ENCODE results near the gene GATA2. TPM values are rescaled to one million over a fixed set of nuclear protein-coding genes. Genes with fewer than 3 reads are reported as not detected.

Gene GATA2
- total RNA-seq, 4 donors from 2014 or later: 8.1 to 24.7 (median 15.9) TPM

DNA sequence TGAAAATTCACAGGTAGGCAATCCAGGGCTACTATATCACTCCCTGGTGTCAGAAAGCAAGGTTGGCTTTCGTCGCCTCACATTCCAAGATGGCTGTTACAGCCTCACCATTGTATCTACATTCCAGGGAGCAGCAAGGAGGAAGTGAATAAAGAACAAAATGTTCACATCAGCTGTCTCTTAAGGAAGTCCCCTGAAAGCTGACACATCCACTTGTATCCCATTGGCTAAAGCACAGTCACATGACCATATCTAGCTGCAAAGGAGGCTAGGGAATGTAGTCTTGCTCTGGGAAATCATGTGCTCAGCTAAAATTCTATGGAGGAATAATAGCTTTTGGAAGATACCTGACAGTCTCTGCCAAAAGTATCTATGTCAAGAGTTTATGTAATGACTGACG is 12.8 kb upstream of the GATA2 start:
- no peak for DNase-seq (ENCODE audit: low spot score in 2 of 2)
- H3K4me3 ChIP-seq: no peak overlapping the region
- no peak overlapping the region for H3K27ac ChIP-seq
- H3K36me3 ChIP-seq: no peaks in the 10 kb centered on the region
- WGBS, 2 donors: 93 to 97% methylated on average over 3 of the region's 3 CpGs
- H3K9me3 ChIP-seq: peaks cover 0 to 5% (median 0%) of the 10 kb centered on the region in 4 donors
- H3K4me1 ChIP-seq: no peaks in the 10 kb centered on the region
- no peak for TF ChIP-seq POLR2A (IDR thresholded peaks at IDR 0.05)
- TF ChIP-seq EP300 (IDR thresholded peaks at IDR 0.05): no peak
- TF ChIP-seq CTCF (IDR thresholded peaks at IDR 0.05): no peak
- peaks cover 0 to 70% of the 10 kb centered on the region in 2 donors for H3K27me3 ChIP-seq

GRCh38 chr3:128504963-128505730 is 12.1 kb upstream of the GATA2 start:
- TF ChIP-seq POLR2A (IDR thresholded peaks at IDR 0.05): no peak
- no peak for TF ChIP-seq EP300 (IDR thresholded peaks at IDR 0.05)
- TF ChIP-seq CTCF (IDR thresholded peaks at IDR 0.05): no peak
- Histone ChIP-seq H3K36me3 (no peaks in the 10 kb centered on the region), H3K4me3 (no peak overlapping the region), H3K9me3 (peaks cover 0 to 5% (median 0%) of the 10 kb centered on the region in 4 donors), H3K27me3 (peaks cover 0 to 74% of the 10 kb centered on the region in 2 donors), H3K4me1 (no peaks in the 10 kb centered on the region), H3K27ac (no peak overlapping the region)
- DNase-seq (ENCODE audit: low spot score in 2 of 2): no peak
- 92 to 93% methylated on average over 12 of the region's 12 CpGs for WGBS, 2 donors

- H3K9me3 ChIP-seq: peaks cover 0 to 5% (median 0%) of the 10 kb centered on the region in 4 donors
- H3K36me3 ChIP-seq: no peaks in the 10 kb centered on the region
- TF ChIP-seq POLR2A (IDR thresholded peaks at IDR 0.05): no peak
- no peak for TF ChIP-seq CTCF (IDR thresholded peaks at IDR 0.05)
- no peak for TF ChIP-seq EP300 (IDR thresholded peaks at IDR 0.05)
- no peak overlapping the region for H3K27ac ChIP-seq
- no peaks in the 10 kb centered on the region for H3K4me1 ChIP-seq
- DNase-seq (ENCODE audit: low spot score in 2 of 2): no peak
- 87 to 89% methylated on average over 5 to 8 of the region's 8 CpGs for WGBS, 2 donors
- no peak overlapping the region for H3K4me3 ChIP-seq
- H3K27me3 ChIP-seq: peaks cover 3 to 81% of the 10 kb centered on the region in 2 donors
Observed at GRCh38 chr3:128504533-128504915, 11.5 kb upstream of the GATA2 start.

GRCh38 chr3:128503751-128504532 is 10.9 kb upstream of the GATA2 start:
- WGBS, 2 donors: 88 to 91% methylated on average over 10 of the region's 10 CpGs
- TF ChIP-seq POLR2A (IDR thresholded peaks at IDR 0.05) (no peak), EP300 (IDR thresholded peaks at IDR 0.05) (no peak), CTCF (IDR thresholded peaks at IDR 0.05) (no peak)
- Histone ChIP-seq H3K4me1 (no peaks in the 10 kb centered on the region), H3K36me3 (no peaks in the 10 kb centered on the region), H3K27me3 (peaks cover 7 to 81% of the 10 kb centered on the region in 2 donors), H3K27ac (no peak overlapping the region), H3K9me3 (peaks cover 0 to 5% (median 0%) of the 10 kb centered on the region in 4 donors), H3K4me3 (no peak overlapping the region)
- no peak for DNase-seq (ENCODE audit: low spot score in 2 of 2)

DNA sequence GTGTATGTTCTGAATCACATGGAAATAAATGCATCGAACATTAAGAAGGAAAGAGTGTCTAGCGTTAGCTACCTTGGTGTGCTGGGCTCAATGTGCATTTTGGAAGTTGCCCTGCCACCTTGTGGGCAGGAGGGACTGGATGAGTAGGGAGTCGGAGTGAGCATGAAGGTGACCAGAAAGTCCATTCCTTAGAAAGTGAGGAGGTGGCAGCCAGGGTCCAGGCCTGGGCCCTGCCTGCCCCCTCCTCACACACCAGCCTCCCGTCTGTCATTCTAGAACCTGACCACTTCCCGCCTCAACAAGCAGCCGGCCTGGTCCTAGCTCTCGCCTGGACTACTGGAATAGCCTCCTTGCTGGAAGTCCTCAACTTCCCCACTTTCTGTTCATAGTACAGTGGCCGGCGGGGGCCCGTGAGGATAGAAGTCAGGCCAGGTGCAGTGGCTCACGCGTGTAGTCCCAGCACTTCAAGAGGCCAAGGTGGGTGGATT is 10.2 kb upstream of the GATA2 start:
- H3K4me3 ChIP-seq: no peak overlapping the region
- H3K9me3 ChIP-seq: peaks cover 0 to 5% (median 0%) of the 10 kb centered on the region in 4 donors
- peaks cover 0 to 1% (median 0%) of the 10 kb centered on the region in 4 donors for H3K4me1 ChIP-seq
- no peak for DNase-seq (ENCODE audit: low spot score in 2 of 2)
- no peaks in the 10 kb centered on the region for H3K36me3 ChIP-seq
- TF ChIP-seq CTCF (IDR thresholded peaks at IDR 0.05) (no peak), EP300 (IDR thresholded peaks at IDR 0.05) (no peak), POLR2A (IDR thresholded peaks at IDR 0.05) (no peak)
- peaks cover 7 to 82% of the 10 kb centered on the region in 2 donors for H3K27me3 ChIP-seq
- H3K27ac ChIP-seq: no peak overlapping the region
- WGBS, 2 donors: 88 to 89% methylated on average over 12 of the region's 12 CpGs

Data from tibial nerve (tissue), 4 donors.